GM12872 (cell line): ENCODE data around the gene INPP5A.

Experiments
- CTCF ChIP-seq: IDR thresholded peaks from 3 replicates; pipeline ENCODE4 v1.5.1; 2011; ENCODE audit warnings: low read depth, mild to moderate bottlenecking, low read length, moderate library complexity; ENCODE audit not compliant: insufficient read depth

The INPP5A gene

GRCh38 chr10:132559538-132559937 is 22.0 kb downstream of the INPP5A start:
- no peak for TF ChIP-seq CTCF

GRCh38 chr10:132560241-132560731 is 22.7 kb downstream of the INPP5A start:
- TF ChIP-seq CTCF, result no peak

- TF ChIP-seq CTCF, result no peak
Measured at GRCh38 chr10:132562177-132562915, 24.8 kb downstream of the INPP5A start.

GRCh38 chr10:132562916-132563456 is 25.4 kb downstream of the INPP5A start:
- no peak for TF ChIP-seq CTCF

GRCh38 chr10:132563485-132564248 is 26.1 kb downstream of the INPP5A start:
- TF ChIP-seq CTCF, result 0 out of 3 replicates have a peak, but pooled peaks have one; percentile 20

- TF ChIP-seq CTCF, result no peak
Measured at GRCh38 chr10:132564249-132564605, 26.6 kb downstream of the INPP5A start.

GRCh38 chr10:132564690-132565089 is 27.1 kb downstream of the INPP5A start:
- TF ChIP-seq CTCF, result no peak
